HK-2 (cell line): Measurements from ENCODE around the gene DDX46.
"Not testable (repeated sequence)": the region's sequence is repeated elsewhere in the genome, so short reads cannot be mapped to it uniquely, and the experiment has no call there.

Source experiments
- DNase-seq: peaks from one replicate; pipeline ENCODE4 v3.0.0-alpha.2; 2018; ENCODE audit not compliant: unreplicated experiment

The DDX46 gene

GRCh38 chr5:134844252-134844651 lies 85.7 kb downstream of the DDX46 start:
- no peak for DNase-seq

- DNase-seq = no peak
These were observed 86.8 kb downstream of the DDX46 start for GRCh38 chr5:134845335-134845851.

GRCh38 chr5:134845852-134846640 lies 87.5 kb downstream of the DDX46 start, which contains the start of gene C5orf24:
Gene C5orf24, plus strand, starts transcription at chr5:134845968. Its CDS starts 8,933 bp downstream, at chr5:134854901.
- DNase-seq = peak; percentile 86

GRCh38 chr5:134846641-134846960 lies 88.0 kb downstream of the DDX46 start:
- no peak for DNase-seq

GRCh38 chr5:134849434-134849933 lies 90.9 kb downstream of the DDX46 start:
- DNase-seq = not testable (repeated sequence)

GRCh38 chr5:134851307-134851923 lies 92.8 kb downstream of the DDX46 start:
- DNase-seq = no peak

- DNase-seq = not testable (repeated sequence)
These were observed 97.9 kb downstream of the DDX46 start for GRCh38 chr5:134856465-134856864.

GRCh38 chr5:134857401-134857800 lies 98.8 kb downstream of the DDX46 start:
- no peak for DNase-seq

GRCh38 chr5:134864707-134865106 lies 106.1 kb downstream of the DDX46 start:
- DNase-seq = no peak

GRCh38 chr5:134873494-134873893 lies 114.9 kb downstream of the DDX46 start:
- DNase-seq = peak; percentile 10

- DNase-seq = peak; percentile 72
These were observed 115.6 kb downstream of the DDX46 start, which contains the start of gene TXNDC15 for GRCh38 chr5:134873987-134874830. Gene TXNDC15, plus strand, starts transcription at chr5:134874371. Its CDS starts 57 bp downstream, at chr5:134874428.

- peak; percentile 35 for DNase-seq
These were observed 116.5 kb downstream of the DDX46 start for GRCh38 chr5:134874831-134875655.

GRCh38 chr5:134877159-134877558 lies 118.6 kb downstream of the DDX46 start:
- no peak for DNase-seq

GRCh38 chr5:134878403-134878802 lies 119.8 kb downstream of the DDX46 start:
- DNase-seq = no peak

GRCh38 chr5:134879456-134879855 lies 120.9 kb downstream of the DDX46 start:
- DNase-seq = no peak
